GM12865 (cell line): ENCODE results near the gene HBG2.

Experiments used
- DNase-seq: peaks from one replicate; pipeline ENCODE4 v3.0.0; 2010; ENCODE audit warnings: low read depth
- H3K4me3 ChIP-seq: 2 replicates; pipeline ENCODE4 v1.5.1; 2011; ENCODE audit warnings: mild to moderate bottlenecking, low read depth, low read length, control low read depth
- CTCF ChIP-seq: IDR thresholded peaks from 2 replicates; pipeline ENCODE4 v1.5.1; 2011; ENCODE audit warnings: low read length, control low read depth, low read depth, inconsistent platforms; ENCODE audit not compliant: insufficient read depth; ENCODE audit errors: missing control alignments

HBG2 gene

GRCh38 chr11:5229356-5229755, 25.2 kb downstream of the HBG2 start:
- no peak overlapping the region for H3K4me3 ChIP-seq
- no peak for TF ChIP-seq CTCF
- DNase-seq = peak; percentile 5

GRCh38 chr11:5228124-5228523, 26.5 kb downstream of the HBG2 start:
- DNase-seq = no peak
- no peak for TF ChIP-seq CTCF
- H3K4me3 ChIP-seq = no peak overlapping the region

DNA sequence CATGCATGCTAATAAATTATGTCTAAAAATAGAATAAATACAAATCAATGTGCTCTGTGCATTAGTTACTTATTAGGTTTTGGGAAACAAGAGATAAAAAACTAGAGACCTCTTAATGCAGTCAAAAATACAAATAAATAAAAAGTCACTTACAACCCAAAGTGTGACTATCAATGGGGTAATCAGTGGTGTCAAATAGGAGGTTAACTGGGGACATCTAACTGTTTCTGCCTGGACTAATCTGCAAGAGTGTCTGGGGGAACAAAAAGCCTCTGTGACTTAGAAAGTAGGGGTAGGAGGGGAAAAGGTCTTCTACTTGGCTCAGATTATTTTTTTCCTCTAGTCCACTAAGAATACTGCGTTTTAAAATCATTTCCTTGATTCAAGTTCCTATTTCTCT, 26.9 kb downstream of the HBG2 start:
- no peak for DNase-seq
- H3K4me3 ChIP-seq = no peak overlapping the region
- no peak for TF ChIP-seq CTCF

GRCh38 chr11:5226732-5227310, 27.8 kb downstream of the HBG2 start, which contains the start of gene HBB:
Gene HBB (minus strand): TSS chr11:5227071. CDS start chr11:5227021, 50 bp downstream.
- TF ChIP-seq CTCF = no peak
- H3K4me3 ChIP-seq = no peak within 1 kb of the TSS
- DNase-seq = no peak

GRCh38 chr11:5225480-5225871, 29.1 kb downstream of the HBG2 start:
- DNase-seq = no peak
- no peak for TF ChIP-seq CTCF
- no peak overlapping the region for H3K4me3 ChIP-seq

- DNase-seq = no peak
- no peak overlapping the region for H3K4me3 ChIP-seq
- no peak for TF ChIP-seq CTCF
Measured at GRCh38 chr11:5224538-5225479, 29.8 kb downstream of the HBG2 start.
